Testis (tissue), 2 donors: ENCODE data around the gene IFNL3.

Experiments
- POLR2A ChIP-seq: fragments of 450-650 bp; IDR thresholded peaks from one replicate; pipeline ENCODE4 v1.6.1; 2017; ENCODE audit warnings: antibody characterized with exemption, mild to moderate bottlenecking, moderate library complexity
- TF ChIP-seq, protein P1 (sequence below), 3 experiments: fragments of 450-650 bp in 2 of 3; fragments of 200-600 bp in 1 of 3; sonication (generic) in 1 of 3; IDR thresholded peaks; one replicate each; pipeline ENCODE4 v1.5.1; 2016 to 2019; ENCODE audit warnings: antibody characterized with exemption in 3 of 3, mild to moderate bottlenecking in 2 of 3, moderate library complexity in 1 of 3

GRCh38 chr19:39193803-39194202 is 51.0 kb downstream of the IFNL3 start:
- TF ChIP-seq, protein P1, sequence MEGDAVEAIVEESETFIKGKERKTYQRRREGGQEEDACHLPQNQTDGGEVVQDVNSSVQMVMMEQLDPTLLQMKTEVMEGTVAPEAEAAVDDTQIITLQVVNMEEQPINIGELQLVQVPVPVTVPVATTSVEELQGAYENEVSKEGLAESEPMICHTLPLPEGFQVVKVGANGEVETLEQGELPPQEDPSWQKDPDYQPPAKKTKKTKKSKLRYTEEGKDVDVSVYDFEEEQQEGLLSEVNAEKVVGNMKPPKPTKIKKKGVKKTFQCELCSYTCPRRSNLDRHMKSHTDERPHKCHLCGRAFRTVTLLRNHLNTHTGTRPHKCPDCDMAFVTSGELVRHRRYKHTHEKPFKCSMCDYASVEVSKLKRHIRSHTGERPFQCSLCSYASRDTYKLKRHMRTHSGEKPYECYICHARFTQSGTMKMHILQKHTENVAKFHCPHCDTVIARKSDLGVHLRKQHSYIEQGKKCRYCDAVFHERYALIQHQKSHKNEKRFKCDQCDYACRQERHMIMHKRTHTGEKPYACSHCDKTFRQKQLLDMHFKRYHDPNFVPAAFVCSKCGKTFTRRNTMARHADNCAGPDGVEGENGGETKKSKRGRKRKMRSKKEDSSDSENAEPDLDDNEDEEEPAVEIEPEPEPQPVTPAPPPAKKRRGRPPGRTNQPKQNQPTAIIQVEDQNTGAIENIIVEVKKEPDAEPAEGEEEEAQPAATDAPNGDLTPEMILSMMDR (IDR thresholded peaks at IDR 0.05) = no peak
- no peak for TF ChIP-seq POLR2A
